AG04450 (cell line): ENCODE measurements around the gene CD99L2. TPM values are rescaled to one million over a fixed set of nuclear protein-coding genes. Genes with fewer than 3 reads are reported as not detected.

ENCODE experiments used
- CTCF ChIA-PET: fragments of 300-600, 350-600 bp; formaldehyde crosslinking; extraction: SDS; loops from one replicate; lab custom pipeline; 2022; ENCODE audit warnings: antibody characterized with exemption, inconsistent platforms; lab: Charles Lee
- POLR2A ChIA-PET: fragments of 350-600 bp; formaldehyde crosslinking; extraction: SDS; loops from one replicate; lab custom pipeline; 2021; ENCODE audit warnings: antibody characterized with exemption, inconsistent platforms; lab: Yijun Ruan, JAX
- DNase-seq: peaks from one replicate; pipeline ENCODE4 v3.0.0-alpha.2; 2011; ENCODE audit warnings: low read depth, low spot score
- H3K27ac ChIP-seq: one replicate; pipeline ENCODE4 v1.5.1; 2012; ENCODE audit warnings: low read depth, low read length, control low read depth
- H3K27me3 ChIP-seq: one replicate; pipeline ENCODE4 v1.6.0; 2012; ENCODE audit warnings: low read length; ENCODE audit not compliant: control insufficient read depth, insufficient read depth
- H3K4me3 ChIP-seq: 2 replicates; pipeline ENCODE4 v1.5.1; 2011; ENCODE audit warnings: mild to moderate bottlenecking, low read depth, low read length, control low read depth
- H3K9me3 ChIP-seq: 2 replicates; pipeline ENCODE4 v1.5.1; 2012; ENCODE audit warnings: low read length; ENCODE audit not compliant: control insufficient read depth, insufficient read depth
- CTCF ChIP-seq: IDR thresholded peaks from 2 replicates; pipeline ENCODE4 v1.5.1; 2011; ENCODE audit warnings: low read depth, low read length, control low read depth, inconsistent platforms
- polyA plus RNA-seq: library from polyadenylated mRNA; depleted of rRNA; stranded (reverse); fragments of >200 nt; gene quantifications from 2 replicates; pipeline ENCODE4 v1.2.3, GENCODE V29; 2011

CD99L2 gene
- polyA plus RNA-seq, 1 experiment, result 52.4 TPM

DNA sequence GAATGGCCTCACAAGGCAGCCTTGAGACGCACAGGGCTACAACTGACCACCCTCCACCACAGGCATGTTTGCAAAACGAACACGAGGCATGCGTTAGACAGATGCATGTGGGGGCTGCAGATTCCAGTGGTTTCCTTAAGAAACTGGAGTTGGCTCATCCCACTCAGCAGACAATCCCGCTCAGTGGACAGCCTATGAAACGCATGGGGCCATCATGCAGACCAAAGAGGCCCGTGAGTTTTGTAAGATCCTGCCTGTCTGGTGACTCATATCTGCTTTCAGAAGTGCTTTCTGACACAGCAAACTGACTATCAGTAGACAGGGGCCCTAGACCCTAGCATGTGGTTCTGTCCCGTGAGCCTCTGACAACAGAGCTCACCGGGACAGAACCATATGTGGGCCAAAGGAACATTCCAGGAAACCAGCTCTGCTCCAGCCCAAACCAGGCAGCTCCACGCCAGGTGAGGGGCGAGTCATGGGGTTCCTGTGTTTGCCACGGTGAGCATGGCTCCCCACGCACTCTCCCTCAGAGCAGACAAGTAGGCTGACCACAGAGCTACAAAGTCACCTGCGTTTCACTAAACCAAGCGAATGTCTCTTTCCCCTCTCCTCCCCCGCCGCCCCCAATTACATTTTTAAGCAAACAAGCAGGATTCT, 130.9 kb downstream of the CD99L2 start:
- H3K27me3 ChIP-seq, result no peaks in the 10 kb centered on the region
- ChIA-PET POLR2A (interaction anchor here (0.6 kb wide), 1 partner anchor 828 kb away, joined by 5 read pairs; no protein-coding TSS in a partner anchor), CTCF (interaction anchor here (0.6 to 2.3 kb wide), 3 partner anchors 29 to 772 kb away, joined by 3 to 10 read pairs (median 5); no protein-coding TSS in a partner anchor)
- DNase-seq, result peak; percentile 84
- no peak for TF ChIP-seq CTCF
- no peaks in the 10 kb centered on the region for H3K9me3 ChIP-seq
- no peak overlapping the region for H3K4me3 ChIP-seq
- H3K27ac ChIP-seq, result peak overlapping the region; percentile 86

- peak overlapping the region; percentile 86 for H3K27ac ChIP-seq
- no peak for DNase-seq
- H3K4me3 ChIP-seq, result no peak overlapping the region
- ChIA-PET POLR2A (interaction anchor here (0.6 kb wide), 2 partner anchors 101 to 828 kb away, joined by 5 to 11 read pairs; no protein-coding TSS in a partner anchor), CTCF (interaction anchor here (1.0 to 2.3 kb wide), 2 partner anchors 28 to 315 kb away, joined by 3 to 10 read pairs; no protein-coding TSS in a partner anchor)
- no peaks in the 10 kb centered on the region for H3K9me3 ChIP-seq
- H3K27me3 ChIP-seq, result no peaks in the 10 kb centered on the region
- TF ChIP-seq CTCF, result no peak
Measured at GRCh38 chrX:150767045-150767395, 131.4 kb downstream of the CD99L2 start.

DNA sequence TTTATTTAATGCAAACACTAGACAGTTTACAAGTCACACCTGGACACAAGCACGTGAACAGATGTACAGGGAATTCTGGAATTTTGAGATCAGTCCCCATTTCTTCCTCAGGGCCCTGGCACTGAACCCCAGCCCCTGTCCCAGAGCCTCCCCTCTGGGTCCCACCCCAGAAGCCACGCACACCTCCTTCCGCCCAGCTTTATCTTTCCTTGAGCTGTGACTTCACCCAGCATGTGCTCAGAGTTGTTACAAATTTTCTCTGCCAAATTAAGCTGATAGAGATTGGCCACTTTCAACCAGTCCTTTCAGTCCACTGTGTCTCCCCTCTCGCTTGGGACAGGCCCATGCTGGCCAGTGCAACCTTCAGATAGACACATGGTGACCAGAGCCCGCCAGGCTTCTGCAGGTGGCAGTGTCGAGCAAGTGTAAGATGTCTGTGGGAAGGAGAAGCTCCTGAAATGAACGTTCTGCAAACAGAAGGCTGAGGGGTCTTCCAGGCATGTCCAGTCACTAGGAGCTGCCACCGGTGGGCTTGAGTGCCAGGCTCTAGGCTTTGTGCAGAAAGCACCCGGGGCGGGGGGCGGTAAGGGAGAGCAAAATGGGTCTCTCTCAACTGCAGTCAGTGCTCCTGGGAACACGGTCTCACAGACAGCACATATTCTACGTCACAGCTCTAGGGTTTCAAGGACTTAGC, 132.0 kb downstream of the CD99L2 start:
- no peak for TF ChIP-seq CTCF
- H3K4me3 ChIP-seq, result no peak overlapping the region
- no peak for DNase-seq
- CTCF ChIA-PET, result interaction anchor here (1.0 to 2.3 kb wide), 2 partner anchors 28 to 316 kb away, joined by 3 to 10 read pairs; no protein-coding TSS in a partner anchor
- POLR2A ChIA-PET, result interaction anchor here (0.6 kb wide), 1 partner anchor 101 kb away, joined by 11 read pairs; no protein-coding TSS in a partner anchor
- H3K27ac ChIP-seq, result peak overlapping the region; percentile 86
- no peaks in the 10 kb centered on the region for H3K9me3 ChIP-seq
- H3K27me3 ChIP-seq, result no peaks in the 10 kb centered on the region

GRCh38 chrX:150765782-150766350, 132.6 kb downstream of the CD99L2 start:
- H3K9me3 ChIP-seq, result no peaks in the 10 kb centered on the region
- TF ChIP-seq CTCF, result no peak
- no peak for DNase-seq
- H3K27ac ChIP-seq, result no peak overlapping the region
- ChIA-PET POLR2A (no interaction called here), CTCF (no interaction called here)
- H3K4me3 ChIP-seq, result no peak overlapping the region
- no peaks in the 10 kb centered on the region for H3K27me3 ChIP-seq
